Coronary artery (tissue), 2 donors: ENCODE results near the gene PTBP1.

Experiments
- DNase-seq: peaks from one replicate; pipeline ENCODE4 v3.0.0-alpha.2; 2017; ENCODE audit warnings: low spot score
- H3K27ac ChIP-seq, 2 donors: fragments of 200-600 bp; sonication (generic); one replicate each; pipeline ENCODE4 v1.5.1; 2016 to 2019
- H3K4me3 ChIP-seq: fragments of 200-600 bp; sonication (generic); 2 replicates; pipeline ENCODE4 v1.5.1; 2016; ENCODE audit warnings: mild to moderate bottlenecking, moderate library complexity
- CTCF ChIP-seq: fragments of 200-600 bp; sonication (generic); IDR thresholded peaks from one replicate; pipeline ENCODE4 v1.5.1; 2019; ENCODE audit warnings: antibody characterized with exemption

Gene PTBP1

GRCh38 chr19:791007-791566 lies 6.2 kb upstream of the PTBP1 start:
- H3K27ac ChIP-seq: no peak overlapping the region
- no peak for TF ChIP-seq CTCF
- no peak overlapping the region for H3K4me3 ChIP-seq
- DNase-seq: no peak

- Histone ChIP-seq H3K27ac (peak overlapping the region in 1 of 2 donors; percentile 6), H3K4me3 (no peak overlapping the region)
- no peak for DNase-seq
- no peak for TF ChIP-seq CTCF
These were observed 5.5 kb upstream of the PTBP1 start for GRCh38 chr19:791567-792305.

- no peak overlapping the region for H3K4me3 ChIP-seq
- DNase-seq: no peak
- no peak for TF ChIP-seq CTCF
- peak overlapping the region in 1 of 2 donors; percentile 6 for H3K27ac ChIP-seq
These were observed 4.9 kb upstream of the PTBP1 start for GRCh38 chr19:792306-792885.

GRCh38 chr19:793806-794205 lies 3.4 kb upstream of the PTBP1 start:
- no peak overlapping the region for H3K4me3 ChIP-seq
- H3K27ac ChIP-seq: no peak overlapping the region
- no peak for TF ChIP-seq CTCF
- no peak for DNase-seq

- peak overlapping the region; percentile 23 for H3K4me3 ChIP-seq
- DNase-seq: no peak
- H3K27ac ChIP-seq: peak overlapping the region in 1 of 2 donors; percentile 73
- TF ChIP-seq CTCF: no peak
These were observed 2.1 kb upstream of the PTBP1 start for GRCh38 chr19:795073-795611.

- Histone ChIP-seq H3K27ac (peak overlapping the region; percentile 78 to 92), H3K4me3 (peak overlapping the region; percentile 93)
- DNase-seq: no peak
- TF ChIP-seq CTCF: no peak
These were observed 1.3 kb upstream of the PTBP1 start for GRCh38 chr19:795691-796581.
